HG03354 (cell line): Measurements from ENCODE around the gene SHANK3.

ENCODE experiments used
- ATAC-seq: cut with Tn5 transposase; IDR thresholded peaks from one replicate; pipeline ENCODE4 v1.9.1; 2021; ENCODE audit warnings: mild to moderate bottlenecking; ENCODE audit not compliant: unreplicated experiment, poor library complexity, severe bottlenecking

SHANK3 gene

GRCh38 chr22:50696251-50696798 lies 23.7 kb downstream of the SHANK3 start:
- ATAC-seq, result no peak

DNA sequence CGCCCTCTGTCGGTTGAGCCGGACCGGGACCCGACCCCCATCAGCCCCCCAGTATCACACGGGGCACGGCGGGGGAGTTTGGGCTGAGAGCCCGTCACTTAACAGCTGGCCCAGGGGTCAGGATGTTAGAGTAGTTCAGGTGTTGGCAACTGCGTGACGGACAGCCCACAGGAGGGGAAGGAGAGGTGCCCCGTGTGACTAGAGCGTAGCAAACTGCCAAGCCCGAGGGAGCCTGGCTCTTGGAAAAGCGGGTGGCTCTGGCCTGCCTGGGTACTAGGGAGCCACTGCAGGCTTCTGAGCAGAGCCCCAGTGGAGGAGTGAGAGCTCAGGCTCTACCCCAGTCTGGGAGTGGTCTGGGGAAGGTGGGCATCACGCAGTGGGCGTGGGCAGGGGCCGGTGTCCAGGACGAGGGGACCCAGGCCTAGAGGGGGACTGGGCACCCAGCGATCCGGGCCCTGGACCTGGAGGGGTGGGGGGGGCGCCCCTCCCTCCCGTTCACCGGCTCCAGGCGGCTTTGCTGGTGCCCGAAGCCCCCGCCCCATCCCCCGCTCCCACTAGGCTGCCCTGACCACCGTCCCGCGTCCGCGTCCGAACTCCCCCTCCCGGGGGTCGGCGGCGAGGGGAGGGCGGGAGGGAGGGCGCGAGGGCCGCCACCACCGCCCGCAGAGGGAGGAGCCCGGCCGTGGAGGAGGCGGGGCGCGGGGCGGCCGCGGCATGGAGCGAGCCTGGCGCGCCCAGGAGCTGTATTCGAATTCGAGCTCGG lies 24.4 kb downstream of the SHANK3 start:
- no peak for ATAC-seq

- no peak for ATAC-seq
Observed at GRCh38 chr22:50697667-50698506, 25.3 kb downstream of the SHANK3 start.

DNA sequence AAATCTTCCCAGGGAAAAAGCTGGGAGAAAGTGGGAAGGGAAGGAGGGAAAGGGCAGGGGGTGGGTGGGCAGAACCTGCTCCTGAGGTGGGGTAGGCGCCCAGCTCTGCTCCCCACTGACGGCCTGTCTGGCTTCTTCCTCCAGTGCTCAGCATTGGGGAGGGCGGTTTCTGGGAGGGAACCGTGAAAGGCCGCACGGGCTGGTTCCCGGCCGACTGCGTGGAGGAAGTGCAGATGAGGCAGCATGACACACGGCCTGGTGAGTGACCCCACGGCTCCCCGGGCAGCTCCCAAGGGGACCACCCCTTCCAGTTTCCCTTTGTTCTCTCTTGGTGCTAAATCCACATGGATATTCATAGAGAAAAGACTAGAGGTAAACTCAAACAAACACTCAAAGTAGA lies 25.9 kb downstream of the SHANK3 start:
- no peak for ATAC-seq

DNA sequence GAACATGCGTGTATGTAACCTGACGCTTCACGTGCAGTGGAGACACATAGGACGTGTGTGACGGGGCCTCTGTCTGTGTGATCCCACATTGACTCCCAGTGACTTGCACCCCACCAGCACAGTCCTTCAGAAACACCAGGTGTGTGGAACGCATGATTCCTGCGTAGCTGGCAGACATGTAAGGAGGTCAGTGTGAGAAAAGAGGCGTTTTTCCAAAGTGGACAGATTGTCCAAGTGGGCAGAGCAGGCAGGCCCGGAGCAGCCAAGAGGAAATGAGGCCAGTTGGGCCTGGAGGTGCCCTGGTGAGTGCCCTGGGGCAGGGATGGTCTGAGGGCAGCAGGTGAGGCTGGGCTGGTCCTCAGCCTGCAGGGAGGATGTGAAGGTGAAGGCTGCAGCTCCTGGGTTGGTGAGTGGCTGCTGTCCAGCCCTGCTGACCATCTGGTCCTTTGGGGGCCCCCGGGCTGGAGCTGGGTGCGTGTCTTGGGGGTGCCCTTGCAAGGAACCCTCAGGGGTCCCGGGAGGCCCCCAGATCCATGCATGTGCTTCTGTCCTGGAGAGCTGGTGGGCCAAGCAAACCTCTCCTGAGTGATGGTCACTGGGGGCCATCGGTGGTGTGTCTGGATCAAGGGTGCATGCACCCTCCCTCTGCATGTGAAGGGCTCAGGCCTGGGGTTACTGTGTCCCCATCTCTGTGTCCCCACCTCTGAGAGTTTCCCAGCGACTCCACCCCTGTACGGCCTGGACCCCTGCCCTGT lies 26.6 kb downstream of the SHANK3 start:
- ATAC-seq, result no peak

- ATAC-seq, result no peak
Observed at GRCh38 chr22:50699756-50700386, 27.2 kb downstream of the SHANK3 start.

- ATAC-seq, result no peak
Observed at GRCh38 chr22:50700387-50701075, 27.9 kb downstream of the SHANK3 start.

- no peak for ATAC-seq
Observed at GRCh38 chr22:50701076-50701419, 28.4 kb downstream of the SHANK3 start.

DNA sequence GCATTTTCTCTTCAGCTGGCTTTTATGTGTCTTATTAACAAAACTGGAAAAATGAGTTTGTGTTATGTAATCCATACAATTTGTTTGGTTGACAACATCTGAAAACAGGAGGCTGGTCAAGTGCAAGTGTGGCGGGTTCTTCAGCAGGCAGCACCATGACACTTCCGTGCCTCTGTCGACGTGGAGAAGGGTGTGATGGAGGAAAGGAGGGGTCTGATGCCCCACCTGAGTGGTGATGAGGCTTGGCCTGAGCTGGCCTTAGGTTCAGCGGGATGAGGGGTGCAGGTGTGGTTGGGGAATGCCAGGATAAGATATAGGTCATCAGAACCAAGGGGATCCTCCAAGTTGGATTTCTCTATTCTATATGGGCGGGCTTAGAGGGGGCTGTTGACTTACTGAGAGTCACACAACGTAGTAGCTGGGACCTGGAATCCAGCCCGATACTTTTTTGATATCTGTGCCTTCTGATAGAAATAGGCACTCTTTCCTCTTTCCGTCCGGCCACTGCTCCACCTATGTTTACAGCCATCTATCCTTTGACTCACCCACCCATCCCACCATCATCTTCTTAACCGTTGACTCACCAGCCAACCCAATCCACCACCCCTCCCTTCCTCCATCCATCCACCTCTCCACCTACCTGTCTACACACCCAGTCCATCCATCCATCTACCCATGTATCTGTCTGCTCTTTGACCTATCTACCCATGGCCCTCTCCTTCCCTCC lies 29.0 kb downstream of the SHANK3 start:
- ATAC-seq, result no peak

GRCh38 chr22:50702261-50702671 lies 29.6 kb downstream of the SHANK3 start:
- ATAC-seq, result no peak

- ATAC-seq, result no peak
Observed at GRCh38 chr22:50702821-50703725, 30.4 kb downstream of the SHANK3 start.

- no peak for ATAC-seq
Observed at GRCh38 chr22:50703726-50704509, 31.3 kb downstream of the SHANK3 start.

DNA sequence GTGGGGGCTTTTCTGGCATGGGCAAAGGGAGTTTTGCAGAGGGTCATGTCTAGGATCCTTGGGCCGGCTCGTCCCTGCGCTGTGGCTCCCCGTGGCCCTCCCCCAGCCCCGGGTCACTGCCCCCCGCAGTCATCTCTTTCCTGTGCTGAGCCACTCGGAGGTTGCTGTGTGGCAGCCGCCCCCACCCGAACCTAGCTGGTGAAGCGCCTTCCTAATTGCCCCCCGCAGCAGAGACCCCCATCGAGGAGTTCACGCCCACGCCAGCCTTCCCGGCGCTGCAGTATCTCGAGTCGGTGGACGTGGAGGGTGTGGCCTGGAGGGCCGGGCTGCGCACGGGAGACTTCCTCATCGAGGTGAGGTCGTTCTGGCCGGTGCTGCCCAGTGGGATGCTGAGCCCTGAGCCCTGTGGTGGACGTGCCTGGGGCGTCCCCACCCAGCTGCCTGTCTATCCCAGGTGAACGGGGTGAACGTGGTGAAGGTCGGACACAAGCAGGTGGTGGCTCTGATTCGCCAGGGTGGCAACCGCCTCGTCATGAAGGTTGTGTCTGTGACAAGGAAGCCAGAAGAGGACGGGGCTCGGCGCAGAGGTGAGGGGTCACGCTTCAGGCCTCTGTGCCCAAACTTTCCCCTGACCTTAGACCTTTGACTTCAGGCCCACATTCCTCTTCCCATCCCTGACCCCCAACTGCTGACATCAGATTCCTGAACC lies 32.0 kb downstream of the SHANK3 start:
- no peak for ATAC-seq

DNA sequence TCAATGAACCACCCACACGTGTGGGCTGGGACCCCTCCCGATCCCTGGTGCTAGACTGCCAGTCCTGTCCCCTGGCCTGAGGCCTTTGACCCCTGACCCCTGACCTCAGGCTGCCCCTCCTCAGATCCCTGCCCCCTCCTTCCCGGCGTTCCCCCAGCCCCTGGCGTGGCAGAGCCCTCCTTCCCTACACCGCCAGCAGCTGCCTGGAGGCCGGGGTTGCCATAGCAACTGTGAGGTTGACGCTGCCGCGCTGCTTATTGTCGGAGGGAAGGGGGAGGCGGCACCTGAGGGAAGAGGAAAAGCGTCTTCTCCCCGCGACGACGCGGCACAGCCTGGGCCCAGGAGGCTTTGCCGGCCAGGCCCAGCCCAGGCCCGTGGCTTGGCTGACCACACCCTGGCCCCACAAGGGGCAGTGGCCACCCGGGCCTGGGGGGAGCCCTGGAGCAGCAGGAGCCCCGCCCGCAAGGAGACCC lies 32.6 kb downstream of the SHANK3 start:
- ATAC-seq, result no peak

- no peak for ATAC-seq
Observed at GRCh38 chr22:50705851-50706351, 33.3 kb downstream of the SHANK3 start.
